HG02763 (cell line): ENCODE measurements around the gene FAM120B.
"Not testable (repeated sequence)": the region's sequence is repeated elsewhere in the genome, so short reads cannot be mapped to it uniquely, and the experiment has no call there.

Experiments used
- ATAC-seq: cut with Tn5 transposase; IDR thresholded peaks from one replicate; pipeline ENCODE4 v1.9.1; 2021; ENCODE audit warnings: mild to moderate bottlenecking, moderate library complexity; ENCODE audit not compliant: unreplicated experiment

The FAM120B gene

DNA sequence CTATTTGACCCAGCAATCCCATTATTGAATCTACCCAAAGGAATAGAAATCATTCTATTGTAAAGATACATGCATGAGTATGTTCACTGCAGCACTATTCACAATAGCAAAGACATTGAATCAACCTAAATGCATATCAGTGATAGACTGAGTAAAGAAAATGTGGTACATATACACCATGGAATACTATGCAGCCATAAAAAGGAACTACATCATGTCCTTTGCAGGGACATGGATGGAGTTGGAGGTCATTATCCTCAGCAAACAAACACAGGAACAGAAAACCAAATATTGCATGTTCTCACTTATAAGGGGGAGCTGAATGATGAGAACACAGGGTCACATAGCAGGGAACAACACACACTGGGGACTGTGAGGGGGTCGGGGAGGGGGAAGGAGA is 48.6 kb downstream of the FAM120B start:
- ATAC-seq = not testable (repeated sequence)

DNA sequence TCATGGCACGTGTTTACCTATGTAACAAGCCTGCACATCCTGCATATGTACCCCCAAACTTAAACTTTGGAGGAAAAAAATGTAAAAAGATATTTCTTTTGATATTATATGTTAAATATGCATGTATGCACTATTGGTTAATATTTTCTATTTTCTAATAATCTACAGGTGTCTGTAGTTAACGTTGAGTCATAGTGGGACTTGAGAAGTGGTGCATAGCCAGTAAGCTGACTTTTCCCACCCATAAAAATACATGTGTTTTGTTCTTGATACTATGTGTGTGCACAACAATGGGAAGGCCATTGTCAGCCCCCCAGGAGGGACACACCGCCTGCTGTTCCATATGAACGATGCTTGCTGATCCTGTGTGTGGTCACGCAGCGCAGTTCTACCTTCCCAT is 49.1 kb downstream of the FAM120B start:
- ATAC-seq = no peak

DNA sequence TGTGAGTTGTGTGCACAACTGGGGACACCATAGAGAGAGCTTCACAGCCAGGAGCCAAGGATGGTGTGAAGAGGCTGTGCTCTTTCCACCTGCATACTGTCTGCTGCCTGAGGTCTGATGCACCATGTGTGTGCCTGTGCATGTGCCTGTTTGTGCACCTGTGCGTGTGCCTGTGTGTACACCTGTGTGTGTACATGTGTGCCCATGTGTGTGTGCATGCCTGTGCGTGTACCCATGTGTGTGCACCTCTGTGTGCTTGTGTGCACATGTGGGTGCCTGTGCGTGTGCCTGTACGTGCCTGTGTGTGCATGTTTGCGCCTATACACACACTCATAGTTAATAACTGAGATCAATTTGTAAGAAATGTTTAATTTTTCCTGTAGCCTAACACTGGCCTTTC is 51.3 kb downstream of the FAM120B start:
- no peak for ATAC-seq

DNA sequence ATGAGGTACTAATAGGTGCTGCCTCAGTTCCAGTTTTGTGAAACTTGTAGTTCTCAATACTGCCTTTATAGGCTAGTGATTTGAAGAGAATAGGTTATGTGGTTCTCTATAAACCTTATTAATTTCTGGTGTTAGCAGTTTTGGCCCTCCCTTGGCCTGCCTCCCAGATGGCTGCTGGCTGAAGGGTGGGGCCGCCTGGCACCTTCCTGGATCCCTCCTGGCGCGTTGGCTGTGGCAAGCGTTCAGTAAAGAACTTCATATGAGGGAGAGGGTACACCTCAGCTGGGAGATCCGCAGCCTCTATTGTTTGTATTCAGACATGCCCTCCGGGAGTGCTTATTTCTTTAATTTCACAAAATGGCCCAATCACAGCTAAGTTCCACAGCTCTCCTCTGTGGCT is 51.9 kb downstream of the FAM120B start:
- no peak for ATAC-seq

DNA sequence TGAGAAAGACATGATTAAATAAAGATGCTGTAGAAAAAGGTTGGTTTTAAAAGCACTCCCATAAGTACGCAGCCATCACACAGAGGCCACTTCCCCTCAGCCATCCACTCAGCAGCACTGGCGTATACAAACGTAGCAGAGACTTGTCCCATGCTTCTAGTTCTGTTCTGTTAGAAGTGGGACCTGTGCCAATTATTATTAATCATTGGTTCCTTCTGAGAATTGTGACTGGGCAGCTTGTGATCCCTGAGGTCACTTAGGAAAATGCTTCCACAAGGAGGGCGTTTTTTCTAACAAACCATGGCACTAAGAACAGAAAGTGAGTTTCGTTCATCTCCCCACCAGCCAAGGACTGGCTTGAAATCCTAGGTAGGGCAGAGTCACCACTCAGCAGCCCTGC is 53.9 kb downstream of the FAM120B start:
- ATAC-seq = no peak

DNA sequence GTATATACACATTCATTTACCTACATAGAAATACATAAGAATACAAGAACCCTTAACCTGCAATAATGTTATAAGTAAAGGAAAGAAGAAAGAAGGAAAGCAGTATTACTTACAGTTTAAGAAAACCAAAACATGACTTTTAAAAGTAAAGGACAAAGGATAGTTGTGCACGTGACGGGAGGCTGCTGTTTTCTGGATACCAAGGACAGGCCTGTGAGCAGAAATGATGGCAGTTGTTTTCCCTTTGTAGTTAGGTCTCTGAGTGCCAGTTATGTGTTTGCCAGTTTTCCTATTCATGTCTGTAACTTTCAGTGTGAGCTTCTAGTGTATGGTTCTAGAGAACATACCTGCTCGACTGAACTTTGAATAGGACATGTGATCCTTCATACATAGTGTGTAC is 54.8 kb downstream of the FAM120B start:
- no peak for ATAC-seq

DNA sequence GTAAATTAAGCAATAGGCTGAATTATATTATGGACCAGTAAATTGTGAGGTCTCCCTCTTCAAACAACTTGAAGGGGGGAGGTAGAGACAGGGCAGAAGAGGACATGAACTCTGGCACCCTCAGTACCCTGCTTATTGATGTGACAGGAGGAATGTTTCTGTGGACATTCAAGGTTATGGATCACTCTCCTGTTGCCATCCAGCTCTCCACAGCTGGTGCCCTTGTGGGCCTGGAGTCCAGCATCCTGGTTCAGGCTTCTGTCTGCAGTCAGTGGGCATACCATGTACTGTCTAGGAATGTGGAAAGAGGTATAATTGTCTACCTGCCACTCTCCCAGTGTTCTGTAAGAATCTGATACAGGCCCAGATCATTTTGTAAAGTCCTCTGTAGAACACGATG is 55.6 kb downstream of the FAM120B start:
- no peak for ATAC-seq

DNA sequence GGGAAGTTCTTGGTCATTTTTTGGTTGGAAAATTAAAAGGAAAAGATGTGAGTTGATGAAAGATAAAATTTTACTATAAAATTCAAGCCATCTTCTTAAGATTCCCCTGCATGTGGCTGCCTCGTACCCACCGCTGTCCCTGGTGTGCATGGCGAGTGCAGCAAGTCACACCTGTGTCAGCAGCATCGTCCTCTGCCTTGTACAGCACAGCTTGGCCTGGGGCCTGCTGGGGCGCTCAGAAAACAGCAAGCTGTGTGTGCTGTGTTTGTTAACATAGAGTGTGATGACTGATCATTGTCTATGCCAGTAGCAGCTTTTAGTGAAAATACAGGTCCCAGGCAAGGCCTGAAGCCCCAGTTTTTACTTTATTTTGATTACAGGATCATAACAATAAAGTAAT is 56.7 kb downstream of the FAM120B start:
- ATAC-seq = no peak

DNA sequence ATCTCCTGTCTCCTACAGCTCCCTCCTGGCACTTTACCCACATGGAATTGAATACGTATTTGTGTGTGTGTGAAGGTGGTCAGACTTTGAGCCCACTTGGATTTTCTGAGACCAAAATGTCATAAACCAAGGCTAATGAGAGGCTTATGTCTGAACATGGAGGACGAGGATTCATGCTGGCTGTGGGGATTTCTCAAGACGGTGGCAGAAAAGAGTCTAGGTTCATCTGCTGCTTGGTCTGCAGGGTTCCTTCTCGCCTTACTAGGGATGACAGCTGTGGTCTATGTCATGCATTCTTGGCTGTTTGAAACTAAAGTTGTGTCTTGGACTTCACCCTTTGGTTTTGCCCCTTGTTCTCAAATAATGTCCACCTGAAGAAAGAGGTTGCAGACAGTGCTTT is 58.6 kb downstream of the FAM120B start:
- ATAC-seq = no peak

DNA sequence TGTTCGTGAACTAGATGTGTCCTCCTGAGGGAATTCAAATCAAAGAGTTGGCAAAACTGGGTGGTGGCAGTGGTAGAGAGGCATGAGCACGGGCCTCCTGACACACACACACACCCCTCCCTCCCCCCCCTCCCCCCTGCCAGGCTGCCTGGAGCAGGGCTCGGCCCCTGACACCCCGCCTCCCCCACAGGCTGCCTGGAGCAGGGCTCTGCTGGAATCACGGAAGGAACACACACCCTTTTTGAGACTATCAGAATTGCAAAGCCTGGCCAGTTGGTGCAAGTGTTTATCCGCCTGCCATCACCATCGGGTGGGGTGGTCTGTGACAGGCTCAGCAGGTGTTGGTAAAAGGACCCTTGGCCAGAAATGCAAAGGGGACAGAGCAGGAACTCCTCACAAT is 59.0 kb downstream of the FAM120B start:
- ATAC-seq = no peak

DNA sequence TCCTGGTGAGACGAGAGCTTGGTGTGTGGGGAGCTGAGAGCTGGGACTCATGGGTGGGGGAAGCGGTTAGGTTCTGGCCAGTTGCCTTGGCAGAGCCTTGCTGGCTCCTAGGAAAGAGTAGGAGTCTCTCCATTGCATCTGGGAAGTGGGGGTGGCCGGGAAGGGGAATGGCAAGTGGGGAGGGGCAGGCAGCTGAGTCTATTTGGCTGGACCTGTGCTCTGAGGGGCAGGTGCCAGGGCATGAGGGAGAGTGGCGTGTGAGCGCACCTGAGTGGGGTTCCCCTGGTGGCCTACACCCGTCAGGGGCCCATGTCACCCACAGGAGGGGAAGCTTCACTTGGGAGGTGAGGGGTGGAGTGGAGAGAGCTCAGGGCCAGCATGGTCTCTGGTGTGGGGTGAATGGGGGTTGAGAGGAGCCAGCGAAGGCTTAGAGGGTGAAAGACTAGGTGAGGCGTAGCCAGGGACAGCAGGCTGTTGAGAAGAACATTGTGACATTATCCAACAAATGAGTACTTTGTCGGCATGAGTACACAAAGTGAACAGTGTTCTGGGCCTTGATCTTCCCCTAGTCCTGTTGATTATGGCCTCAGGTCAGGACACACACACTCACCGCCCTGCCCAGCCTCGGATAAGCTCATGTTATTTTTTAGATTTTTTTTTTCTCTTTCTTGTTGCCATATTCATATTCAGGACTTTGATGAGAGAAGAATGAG is 59.8 kb downstream of the FAM120B start:
- ATAC-seq = no peak

DNA sequence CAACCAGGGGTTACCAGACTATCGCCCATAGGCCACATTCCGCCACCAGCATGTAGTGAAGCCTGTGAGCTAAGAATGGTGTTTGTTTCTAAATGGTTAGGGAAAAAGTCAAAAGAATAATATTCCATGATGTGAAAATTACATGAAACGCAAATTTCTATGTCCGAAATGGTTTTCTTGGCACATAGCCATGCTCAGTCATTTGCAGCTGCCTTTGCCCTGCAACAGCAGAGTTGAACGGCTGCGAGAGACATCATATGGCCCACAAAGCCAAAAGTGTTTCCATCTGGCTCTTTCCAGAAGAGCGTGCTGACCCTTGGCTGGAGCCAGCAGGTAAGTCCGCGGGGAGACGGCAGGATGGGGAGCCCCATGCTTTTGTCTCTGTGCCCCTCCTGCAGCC is 60.7 kb downstream of the FAM120B start:
- ATAC-seq = no peak

DNA sequence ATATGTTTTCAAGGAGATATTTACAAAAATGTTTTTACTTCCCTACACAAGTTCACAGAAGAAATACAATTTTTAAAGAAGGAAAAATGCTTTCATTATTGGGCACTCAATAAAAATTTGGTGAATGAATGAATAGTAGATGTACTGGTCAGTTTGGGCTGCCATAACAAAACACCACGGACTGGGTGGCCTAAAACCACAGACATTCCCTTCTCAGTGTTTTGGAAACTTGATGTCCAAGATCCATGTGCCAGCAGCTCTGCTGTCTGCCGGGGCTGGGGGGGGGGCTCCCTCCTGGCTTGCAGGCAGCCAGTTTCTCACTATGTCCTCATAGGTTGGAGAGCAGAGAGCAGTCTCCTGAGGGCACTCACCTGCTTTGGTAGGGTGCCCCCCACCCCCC is 62.0 kb downstream of the FAM120B start:
- ATAC-seq = no peak

DNA sequence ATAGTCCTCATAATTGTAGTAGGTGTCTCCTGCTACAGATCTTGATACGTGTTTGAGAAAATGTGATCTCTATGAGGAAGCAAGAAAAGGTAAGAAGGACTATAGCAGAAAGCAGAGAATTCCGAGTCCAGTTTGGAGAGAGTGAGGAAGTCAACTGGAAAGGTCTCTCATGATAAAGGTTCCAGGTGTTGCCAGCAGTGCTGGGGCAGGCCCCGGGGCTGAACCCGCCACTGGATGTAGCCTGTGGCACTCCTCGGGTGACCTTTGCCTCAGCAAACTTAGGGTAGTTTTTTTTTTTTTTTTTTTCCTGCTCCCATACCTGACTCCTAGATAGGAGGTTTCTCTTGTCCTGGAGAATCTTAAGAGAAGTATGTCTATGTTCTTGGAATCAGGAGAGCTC is 62.8 kb downstream of the FAM120B start:
- ATAC-seq = no peak

DNA sequence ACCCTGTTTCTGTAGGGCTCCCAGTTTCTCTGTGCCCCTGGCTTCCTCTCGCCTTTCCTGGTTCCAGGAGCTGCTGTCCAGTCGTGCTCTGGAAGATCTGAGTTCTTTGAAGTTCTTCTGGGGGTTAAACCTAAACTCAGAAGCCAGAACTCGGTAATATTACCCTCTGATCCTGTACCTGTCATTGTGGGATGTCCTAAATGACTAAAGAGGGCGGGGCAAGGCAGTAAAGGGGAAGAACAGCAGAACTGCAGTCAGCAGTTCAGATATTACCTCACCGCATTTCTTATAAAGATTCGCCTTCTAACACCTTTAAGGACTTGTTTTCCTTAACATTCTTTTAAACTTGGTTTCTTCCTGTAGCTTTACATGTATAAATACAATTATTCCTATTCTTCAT is 63.9 kb downstream of the FAM120B start:
- ATAC-seq = no peak

DNA sequence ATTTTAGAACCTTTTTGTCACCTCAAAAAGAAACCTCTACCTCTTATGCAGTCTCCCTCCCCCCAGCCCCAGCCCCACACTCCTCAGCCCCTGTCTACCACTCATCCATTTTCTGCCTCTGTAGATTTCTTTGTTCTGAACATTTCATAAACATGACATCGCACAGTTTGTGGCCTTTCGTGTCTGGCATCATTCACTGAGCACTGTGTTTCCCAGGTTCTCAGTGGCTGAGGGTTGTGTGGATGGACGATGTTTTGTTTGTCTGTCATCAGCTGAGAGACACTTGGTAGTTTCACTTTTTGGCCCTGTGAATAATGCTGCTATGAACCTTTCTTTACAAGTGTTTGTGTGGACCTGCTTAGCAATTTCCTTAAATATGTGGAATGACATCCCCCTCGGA is 64.5 kb downstream of the FAM120B start:
- ATAC-seq = no peak

DNA sequence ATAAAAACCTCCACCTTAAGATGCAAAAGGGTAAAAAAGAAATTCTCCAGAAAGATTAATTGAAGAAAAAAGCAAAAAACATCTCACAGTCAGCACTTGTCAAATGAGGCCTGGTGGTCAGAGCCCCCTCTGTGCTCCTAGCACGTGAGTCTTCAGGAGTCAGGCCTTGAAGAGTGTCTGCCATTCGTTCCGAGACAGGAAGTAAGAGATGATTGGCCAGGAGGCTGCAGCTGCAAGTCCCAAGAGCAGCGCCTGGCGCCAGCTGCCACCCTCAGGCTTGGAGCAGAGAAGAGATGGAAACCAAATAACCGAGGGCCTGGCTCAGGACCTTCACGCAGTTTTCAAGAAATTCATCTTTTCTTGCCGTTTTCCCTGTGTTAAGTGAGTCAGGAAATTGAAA is 65.0 kb downstream of the FAM120B start:
- no peak for ATAC-seq

DNA sequence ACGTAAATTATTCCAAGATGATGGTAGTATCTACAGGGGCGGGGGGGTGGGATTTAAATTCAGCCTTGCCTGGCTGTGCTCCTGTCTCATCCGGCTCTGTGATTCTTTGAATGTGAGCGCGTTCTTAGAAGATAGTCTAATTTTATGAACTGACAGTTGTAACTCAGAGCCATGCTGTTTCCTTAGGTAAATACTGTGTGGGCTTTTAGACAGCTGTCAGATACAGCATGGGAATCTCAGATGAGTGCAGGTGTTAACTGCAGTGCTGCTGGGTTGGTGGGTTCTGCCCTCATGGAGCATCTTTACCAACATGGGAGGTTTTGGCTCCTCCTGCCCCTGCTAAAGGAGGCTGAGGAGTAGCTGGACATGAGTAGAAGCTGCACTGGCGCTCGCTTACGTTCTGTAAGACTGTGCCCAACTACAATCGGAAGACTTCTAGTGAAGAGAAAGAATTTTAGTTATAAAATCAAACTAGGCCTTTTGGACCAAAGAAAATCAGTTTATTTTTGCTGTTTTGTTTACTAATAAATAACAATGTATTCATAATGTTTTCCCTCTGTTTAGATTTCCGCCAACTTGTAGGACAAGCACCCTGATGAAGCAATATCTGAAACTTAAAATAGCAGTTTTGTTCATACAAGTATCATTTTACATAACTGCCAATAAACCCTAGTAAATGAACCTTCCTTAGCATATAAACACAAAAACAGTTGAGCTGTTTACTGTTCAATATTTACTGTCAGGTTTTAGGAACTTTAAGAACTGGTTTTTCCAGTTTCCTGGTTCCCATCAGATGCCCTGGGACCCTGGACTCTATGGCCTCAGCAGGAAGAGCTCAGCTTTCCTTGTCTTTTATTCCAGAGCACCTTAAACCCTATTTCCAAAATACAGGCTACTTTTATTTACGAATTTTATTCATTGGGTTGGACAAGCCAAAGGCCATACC is 66.1 kb downstream of the FAM120B start:
- no peak for ATAC-seq

DNA sequence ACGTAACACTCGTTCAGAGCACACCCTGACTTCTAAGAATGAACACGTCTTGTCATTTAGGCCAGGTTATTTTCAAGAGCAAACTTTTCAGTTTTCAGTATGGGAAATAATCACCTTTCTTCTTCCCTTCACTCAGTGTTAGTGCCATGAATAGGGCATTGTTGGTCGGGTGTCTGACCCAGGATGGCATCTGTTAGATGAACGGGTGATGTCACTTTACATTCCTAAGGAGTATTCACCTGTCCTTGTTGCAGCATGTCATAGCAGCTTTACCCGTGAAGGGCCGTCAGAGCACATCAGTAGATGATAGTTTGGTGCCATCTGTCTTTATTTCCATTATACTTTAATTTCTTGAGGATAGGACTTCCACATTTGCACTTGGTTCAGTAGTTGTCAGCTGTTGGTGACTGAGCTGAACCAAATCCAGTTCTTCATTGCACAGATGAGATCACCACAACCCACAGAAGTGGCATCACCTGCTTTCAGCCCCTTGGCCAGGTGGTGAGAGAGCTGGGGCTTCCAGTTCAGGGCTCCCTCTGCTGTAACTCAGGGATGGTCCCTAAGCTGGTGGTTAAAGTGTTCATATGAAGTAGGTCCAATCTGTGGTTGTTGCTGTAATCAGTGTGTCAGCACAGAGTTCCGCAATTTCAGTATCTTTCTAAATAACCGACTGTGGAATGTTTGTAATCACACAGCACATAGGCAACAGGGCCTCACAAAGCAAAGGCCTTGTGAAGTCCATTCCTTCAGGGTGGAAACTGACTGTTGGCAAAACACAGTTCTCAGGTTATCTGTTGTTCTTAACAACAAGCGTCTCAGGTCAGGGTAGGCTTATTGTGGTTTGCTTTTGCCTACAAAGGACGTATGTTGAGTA is 68.2 kb downstream of the FAM120B start:
- ATAC-seq = no peak

DNA sequence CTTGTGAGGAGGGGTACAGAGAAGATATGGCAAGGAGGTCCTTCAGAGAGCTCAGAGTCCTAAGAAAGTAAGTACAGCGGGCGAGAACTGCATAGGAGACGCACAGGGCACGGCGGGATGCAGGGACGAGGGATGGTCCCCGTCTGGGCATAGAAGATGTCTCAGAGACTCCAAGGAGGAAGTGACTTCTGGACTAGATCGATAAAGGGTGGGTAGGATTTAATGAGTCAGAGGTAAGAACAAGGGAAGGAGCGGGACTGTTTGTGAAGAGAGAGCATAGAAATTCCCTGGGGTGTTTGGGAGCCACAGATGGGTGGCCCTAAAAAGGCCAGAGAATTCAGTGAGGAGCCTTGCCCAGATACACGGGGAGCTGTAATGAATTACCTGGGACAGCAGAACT is 69.1 kb downstream of the FAM120B start:
- no peak for ATAC-seq

DNA sequence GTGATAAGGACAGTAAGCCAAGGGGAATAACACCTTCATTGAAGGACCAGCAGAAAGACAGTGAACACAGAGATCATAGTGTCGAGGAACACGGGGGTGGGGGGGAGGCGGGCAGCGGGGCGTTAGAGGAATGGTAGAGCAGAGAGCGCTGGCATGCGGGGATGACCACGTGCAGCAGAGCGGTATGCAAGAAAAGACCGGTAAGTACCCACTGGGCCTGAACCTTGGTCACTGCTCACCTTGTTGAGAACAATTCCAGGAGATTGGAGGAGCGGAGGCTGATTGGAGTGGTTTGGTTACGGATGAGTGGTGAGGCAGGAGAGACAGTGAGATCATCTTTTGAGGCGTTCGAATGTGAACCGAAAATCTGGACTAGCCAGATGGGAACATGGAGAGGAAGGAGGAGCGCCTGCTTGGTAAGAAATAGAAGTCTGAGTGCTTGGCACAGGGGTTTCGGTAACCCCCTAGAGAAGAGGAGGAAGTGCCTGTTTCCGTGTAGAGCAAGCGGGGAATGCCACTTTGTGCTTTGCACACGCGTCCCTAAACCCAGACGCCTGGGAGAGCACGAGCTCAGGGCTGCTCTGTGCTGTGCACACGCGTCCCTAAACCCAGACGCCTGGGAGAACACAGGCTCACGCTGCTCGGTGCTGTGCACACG is 70.0 kb downstream of the FAM120B start:
- ATAC-seq = no peak
